GM12874 (cell line): ENCODE measurements around the gene ATP2A3.

Source experiments
- CTCF ChIP-seq: IDR thresholded peaks from 2 replicates; pipeline ENCODE4 v1.5.1; 2011; ENCODE audit warnings: low read depth, mild to moderate bottlenecking, control low read depth, low read length, moderate library complexity; ENCODE audit not compliant: insufficient read depth

ATP2A3 gene

GRCh38 chr17:3988297-3989040, 24.2 kb upstream of the ATP2A3 start:
- no peak for TF ChIP-seq CTCF

- TF ChIP-seq CTCF, result no peak
Measured at GRCh38 chr17:3986939-3987335, 22.7 kb upstream of the ATP2A3 start.

GRCh38 chr17:3986270-3986938, 22.2 kb upstream of the ATP2A3 start:
- TF ChIP-seq CTCF, result no peak

- TF ChIP-seq CTCF, result no peak
Measured at GRCh38 chr17:3985846-3986245, 21.6 kb upstream of the ATP2A3 start.

GRCh38 chr17:3983606-3984484, 19.6 kb upstream of the ATP2A3 start:
- TF ChIP-seq CTCF, result no peak

DNA sequence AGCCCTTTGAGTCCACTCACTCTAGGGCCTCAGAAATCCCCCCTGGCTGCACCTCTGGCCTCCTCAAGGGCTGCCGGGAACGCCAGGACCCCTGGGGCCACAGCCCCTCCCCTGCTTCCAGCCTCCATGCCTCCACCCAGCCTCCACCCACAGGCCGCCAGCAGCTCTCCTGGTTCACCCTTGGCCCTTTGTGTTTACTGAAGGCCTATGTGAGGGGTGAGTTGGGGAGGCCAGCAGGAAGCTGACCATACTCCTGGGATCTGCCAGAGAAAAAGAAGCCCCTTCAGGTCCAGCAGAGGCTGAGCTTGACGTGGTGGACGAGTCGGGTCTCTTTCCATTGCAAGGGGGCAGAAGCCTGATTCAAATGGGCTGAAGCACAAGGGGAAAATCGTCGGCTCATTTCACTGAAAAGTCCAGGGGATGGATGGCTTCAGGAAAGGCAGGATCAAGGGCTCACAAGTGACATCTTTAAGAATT, 18.3 kb upstream of the ATP2A3 start:
- TF ChIP-seq CTCF, result no peak

DNA sequence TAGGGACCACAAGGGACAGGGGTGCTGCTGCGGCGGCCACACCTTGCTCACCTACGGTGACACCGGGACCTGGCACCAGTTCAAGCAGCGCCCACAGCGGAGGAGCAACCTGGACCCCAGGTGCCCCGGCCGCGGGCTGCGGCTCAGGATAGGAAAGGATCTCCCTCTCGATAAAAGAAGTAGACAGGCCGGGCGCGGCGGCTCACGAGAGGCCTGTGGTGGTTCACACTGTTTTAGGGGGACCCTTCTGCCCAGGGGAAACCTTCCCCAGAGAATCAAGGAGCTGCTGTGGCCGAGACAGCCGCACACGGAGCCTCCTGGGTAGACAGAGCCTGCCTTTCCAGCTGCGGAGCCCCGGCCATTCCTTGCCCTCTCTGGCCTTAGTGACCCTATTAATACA, 17.9 kb upstream of the ATP2A3 start:
- TF ChIP-seq CTCF, result no peak
